DMS114 treated with DMSO at 0.1 percent for 48 hours (cell line): ENCODE data around the gene LUZP1.

Experiments
- DNase-seq: peaks from one replicate; lab custom pipeline; 2025; ENCODE audit not compliant: unreplicated experiment; lab: John Stamatoyannopoulos, UW

LUZP1 gene

GRCh38 chr1:23156940-23157339 lies 11.7 kb downstream of the LUZP1 start:
- DNase-seq, result no peak

- DNase-seq, result no peak
Observed at GRCh38 chr1:23152966-23153684, 15.5 kb downstream of the LUZP1 start.

- no peak for DNase-seq
Observed at GRCh38 chr1:23150742-23151141, 17.9 kb downstream of the LUZP1 start.

- DNase-seq, result no peak
Observed at GRCh38 chr1:23150125-23150524, 18.5 kb downstream of the LUZP1 start.

- no peak for DNase-seq
Observed at GRCh38 chr1:23149114-23149513, 19.5 kb downstream of the LUZP1 start.

- no peak for DNase-seq
Observed at GRCh38 chr1:23148084-23148483, 20.6 kb downstream of the LUZP1 start.

- DNase-seq, result no peak
Observed at GRCh38 chr1:23140940-23141596, 27.6 kb downstream of the LUZP1 start.

- DNase-seq, result no peak
Observed at GRCh38 chr1:23135268-23135667, 33.4 kb downstream of the LUZP1 start.

- DNase-seq, result no peak
Observed at GRCh38 chr1:23134055-23134454, 34.6 kb downstream of the LUZP1 start.

GRCh38 chr1:23133587-23133986 lies 35.1 kb downstream of the LUZP1 start:
- DNase-seq, result no peak

GRCh38 chr1:23132033-23132432 lies 36.6 kb downstream of the LUZP1 start:
- DNase-seq, result no peak

GRCh38 chr1:23129846-23130245 lies 38.8 kb downstream of the LUZP1 start:
- DNase-seq, result no peak

- DNase-seq, result no peak
Observed at GRCh38 chr1:23126801-23127200, 41.9 kb downstream of the LUZP1 start.

GRCh38 chr1:23126200-23126599 lies 42.5 kb downstream of the LUZP1 start:
- no peak for DNase-seq

- no peak for DNase-seq
Observed at GRCh38 chr1:23125489-23125888, 43.2 kb downstream of the LUZP1 start.

- DNase-seq, result no peak
Observed at GRCh38 chr1:23124259-23125026, 44.2 kb downstream of the LUZP1 start.

GRCh38 chr1:23123528-23123927 lies 45.1 kb downstream of the LUZP1 start:
- DNase-seq, result no peak

GRCh38 chr1:23122796-23123195 lies 45.9 kb downstream of the LUZP1 start:
- no peak for DNase-seq

- DNase-seq, result no peak
Observed at GRCh38 chr1:23122023-23122748, 46.5 kb downstream of the LUZP1 start.

- no peak for DNase-seq
Observed at GRCh38 chr1:23120383-23120782, 48.3 kb downstream of the LUZP1 start.
